ENCODE measurements around the gene NPAS1. TPM values are rescaled to one million over a fixed set of nuclear protein-coding genes. Genes with fewer than 3 reads are reported as not detected.

The NPAS1 gene
- total RNA-seq, 1 experiment from 2014 or later: 2.8 TPM

DNA sequence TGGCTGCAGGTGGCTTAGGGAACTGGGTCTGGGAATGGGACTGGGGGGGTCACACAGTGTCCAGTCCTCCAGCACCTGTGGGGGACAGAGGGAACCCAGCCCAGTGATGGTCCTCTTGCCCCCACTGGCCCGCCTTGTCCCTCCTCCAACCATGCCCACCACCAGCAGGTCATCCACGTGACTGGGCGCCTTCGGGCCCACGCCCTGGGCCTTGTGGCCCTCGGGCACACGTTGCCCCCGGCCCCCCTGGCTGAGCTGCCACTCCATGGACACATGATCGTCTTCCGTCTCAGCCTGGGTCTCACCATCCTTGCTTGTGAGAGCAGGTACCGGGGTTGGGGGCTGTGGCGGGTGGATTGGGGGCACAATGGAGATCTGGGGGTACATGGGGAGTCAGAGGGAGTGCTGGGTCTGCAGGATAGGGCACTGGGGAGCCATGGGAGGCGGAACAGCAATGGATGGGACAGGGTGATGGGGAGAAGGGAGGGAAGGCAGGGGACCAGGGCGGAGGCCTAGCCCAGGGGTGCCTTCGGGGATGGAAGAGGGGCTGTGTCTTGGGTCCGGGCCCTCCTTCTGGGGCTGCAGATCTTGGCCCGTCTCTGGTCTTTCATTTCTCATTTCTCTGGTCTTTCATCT, 19.7 kb downstream of the NPAS1 start:
- H3K27ac Mint-ChIP-seq (ENCODE audit: unreplicated experiment): peak overlapping the region; percentile 11
- H3K4me1 ChIP-seq: no peaks in the 10 kb centered on the region
- POLR2A ChIA-PET: interaction anchor here (1.4 kb wide), 1 partner anchor 8 kb away, joined by 5 read pairs; no protein-coding TSS in a partner anchor

DNA sequence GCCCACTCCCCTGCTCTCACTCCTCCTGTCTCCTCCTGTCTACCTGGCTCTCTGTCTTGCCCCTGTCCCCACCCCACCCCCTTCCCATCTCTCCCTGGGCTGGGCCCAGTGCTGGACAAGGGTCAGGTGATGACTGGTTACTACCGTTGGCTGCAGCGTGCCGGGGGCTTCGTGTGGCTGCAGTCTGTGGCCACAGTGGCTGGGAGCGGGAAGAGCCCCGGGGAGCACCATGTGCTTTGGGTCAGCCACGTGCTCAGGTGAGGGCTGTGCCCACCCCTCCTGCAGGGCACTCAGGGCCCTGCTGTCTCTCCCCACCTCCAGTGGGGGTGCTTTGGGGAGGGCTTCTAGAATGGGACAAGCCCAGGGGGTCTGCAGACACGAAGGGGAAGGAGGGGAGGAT, 21.2 kb downstream of the NPAS1 start:
- Mint-ChIP-seq H3K36me3 (ENCODE audit: insufficient read depth, unreplicated experiment) (peaks cover 51% of the 10 kb centered on the region), H3K4me3 (ENCODE audit: unreplicated experiment) (no peak overlapping the region), H3K4me1 (ENCODE audit: low read depth, unreplicated experiment) (peaks cover 16% of the 10 kb centered on the region), H3K9me3 (ENCODE audit: unreplicated experiment) (no peaks in the 10 kb centered on the region), H3K27me3 (ENCODE audit: insufficient read depth, unreplicated experiment) (no peaks in the 10 kb centered on the region), H3K27ac (ENCODE audit: unreplicated experiment) (no peak overlapping the region)
- POLR2A ChIA-PET: no interaction called here
- CTCF ChIA-PET: no interaction called here
- intact Hi-C loops (cut with micrococcal nuclease; ENCODE audit: unreplicated experiment): no loop called here
- Histone ChIP-seq H3K4me1 (no peaks in the 10 kb centered on the region), H3K36me3 (ENCODE audit: control insufficient read depth, insufficient read depth, low read length) (no peaks in the 10 kb centered on the region), H3K4me3 (ENCODE audit: low read depth, low read length) (no peak overlapping the region), H3K9me3 (no peaks in the 10 kb centered on the region), H3K27me3 (replicated peaks; ENCODE audit: control insufficient read depth, insufficient read depth, low read length) (no peaks in the 10 kb centered on the region)
- DNase-seq: no peak
- BruUV-seq (replicated peaks): no TSS peak
- TF ChIP-seq, protein P1, sequence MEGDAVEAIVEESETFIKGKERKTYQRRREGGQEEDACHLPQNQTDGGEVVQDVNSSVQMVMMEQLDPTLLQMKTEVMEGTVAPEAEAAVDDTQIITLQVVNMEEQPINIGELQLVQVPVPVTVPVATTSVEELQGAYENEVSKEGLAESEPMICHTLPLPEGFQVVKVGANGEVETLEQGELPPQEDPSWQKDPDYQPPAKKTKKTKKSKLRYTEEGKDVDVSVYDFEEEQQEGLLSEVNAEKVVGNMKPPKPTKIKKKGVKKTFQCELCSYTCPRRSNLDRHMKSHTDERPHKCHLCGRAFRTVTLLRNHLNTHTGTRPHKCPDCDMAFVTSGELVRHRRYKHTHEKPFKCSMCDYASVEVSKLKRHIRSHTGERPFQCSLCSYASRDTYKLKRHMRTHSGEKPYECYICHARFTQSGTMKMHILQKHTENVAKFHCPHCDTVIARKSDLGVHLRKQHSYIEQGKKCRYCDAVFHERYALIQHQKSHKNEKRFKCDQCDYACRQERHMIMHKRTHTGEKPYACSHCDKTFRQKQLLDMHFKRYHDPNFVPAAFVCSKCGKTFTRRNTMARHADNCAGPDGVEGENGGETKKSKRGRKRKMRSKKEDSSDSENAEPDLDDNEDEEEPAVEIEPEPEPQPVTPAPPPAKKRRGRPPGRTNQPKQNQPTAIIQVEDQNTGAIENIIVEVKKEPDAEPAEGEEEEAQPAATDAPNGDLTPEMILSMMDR (IDR thresholded peaks at IDR 0.05; ENCODE audit: insufficient read depth in 1 of 2, low read depth in 1 of 2, low read length in 1 of 2, severe bottlenecking in 1 of 2, unreplicated experiment in 1 of 2): no peak

More for the DNA sequence above, 19.7 kb downstream of the NPAS1 start:
- TF ChIP-seq, protein P1 (IDR thresholded peaks at IDR 0.05; ENCODE audit: insufficient read depth in 1 of 2, low read depth in 1 of 2, low read length in 1 of 2, severe bottlenecking in 1 of 2, unreplicated experiment in 1 of 2): no peak
- intact Hi-C loops (cut with micrococcal nuclease; ENCODE audit: unreplicated experiment): loop anchor here (5.0 kb wide), 1 partner anchor 38 kb away; no protein-coding TSS in a partner anchor
- Histone ChIP-seq H3K4me3 (ENCODE audit: low read depth, low read length) (no peak overlapping the region), H3K27me3 (replicated peaks; ENCODE audit: control insufficient read depth, insufficient read depth, low read length) (no peaks in the 10 kb centered on the region), H3K9me3 (no peaks in the 10 kb centered on the region), H3K36me3 (ENCODE audit: control insufficient read depth, insufficient read depth, low read length) (no peaks in the 10 kb centered on the region)
- H3K4me3 Mint-ChIP-seq (ENCODE audit: unreplicated experiment): no peak overlapping the region
- H3K4me1 Mint-ChIP-seq (ENCODE audit: low read depth, unreplicated experiment): peaks cover 26% of the 10 kb centered on the region
- no peak for DNase-seq
- H3K36me3 Mint-ChIP-seq (ENCODE audit: insufficient read depth, unreplicated experiment): peaks cover 59% of the 10 kb centered on the region
- no peaks in the 10 kb centered on the region for H3K27me3 Mint-ChIP-seq (ENCODE audit: insufficient read depth, unreplicated experiment)
- no peaks in the 10 kb centered on the region for H3K9me3 Mint-ChIP-seq (ENCODE audit: unreplicated experiment)
- no TSS peak for BruUV-seq (replicated peaks)
- CTCF ChIA-PET: no interaction called here

DNA sequence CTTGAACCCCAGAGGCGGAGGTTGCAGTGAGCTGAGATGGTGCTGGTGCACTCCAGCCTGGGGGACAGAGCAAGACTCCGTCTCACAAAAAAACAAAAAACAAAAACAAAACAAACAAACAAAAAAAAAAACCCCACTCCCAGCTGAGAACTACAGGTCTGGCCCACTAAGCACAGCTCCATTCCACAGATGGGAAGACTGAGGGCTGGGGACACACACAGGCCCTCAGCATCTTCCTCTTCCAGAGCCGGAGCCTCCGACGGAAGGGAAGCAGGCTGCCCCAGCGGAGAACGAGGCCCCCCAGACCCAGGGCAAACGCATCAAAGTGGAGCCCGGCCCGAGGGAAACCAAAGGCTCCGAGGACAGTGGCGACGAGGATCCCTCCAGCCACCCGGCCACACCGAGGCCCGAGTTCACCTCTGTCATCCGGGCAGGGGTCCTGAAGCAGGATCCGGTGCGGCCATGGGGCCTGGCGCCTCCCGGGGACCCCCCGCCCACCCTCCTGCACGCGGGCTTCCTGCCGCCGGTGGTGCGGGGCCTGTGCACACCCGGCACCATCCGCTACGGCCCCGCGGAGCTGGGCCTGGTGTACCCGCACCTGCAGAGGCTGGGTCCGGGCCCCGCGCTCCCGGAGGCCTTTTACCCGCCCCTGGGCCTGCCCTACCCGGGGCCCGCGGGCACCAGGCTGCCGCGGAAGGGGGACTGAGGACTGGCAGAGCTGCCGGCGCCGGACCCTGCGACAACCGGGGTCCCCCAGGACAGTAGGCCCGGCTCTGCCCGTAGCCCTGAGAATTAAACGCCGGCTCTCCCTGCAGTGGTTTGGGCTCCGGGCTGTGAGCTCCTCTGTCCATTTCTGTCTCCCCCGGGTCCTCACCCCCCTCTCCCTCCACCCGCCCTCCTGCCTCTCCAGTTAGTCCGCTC, 25.6 kb downstream of the NPAS1 start:
- H3K27me3 ChIP-seq (replicated peaks; ENCODE audit: control insufficient read depth, insufficient read depth, low read length): no peaks in the 10 kb centered on the region
- BruUV-seq (replicated peaks): no TSS peak
- no peaks in the 10 kb centered on the region for H3K36me3 ChIP-seq (ENCODE audit: control insufficient read depth, insufficient read depth, low read length)
- peaks cover 27% of the 10 kb centered on the region for H3K4me1 Mint-ChIP-seq (ENCODE audit: low read depth, unreplicated experiment)
- no peak for DNase-seq
- H3K36me3 Mint-ChIP-seq (ENCODE audit: insufficient read depth, unreplicated experiment): peaks cover 48% of the 10 kb centered on the region
- no peaks in the 10 kb centered on the region for H3K9me3 ChIP-seq
- POLR2A ChIA-PET: interaction anchor here (0.5 kb wide), 1 partner anchor 226 kb away, joined by 6 read pairs; no protein-coding TSS in a partner anchor
- H3K4me1 ChIP-seq: peaks cover 17% of the 10 kb centered on the region
- intact Hi-C loops (cut with micrococcal nuclease; ENCODE audit: unreplicated experiment): no loop called here
- no peak overlapping the region for H3K4me3 ChIP-seq (ENCODE audit: low read depth, low read length)
- TF ChIP-seq, protein P1 (IDR thresholded peaks at IDR 0.05; ENCODE audit: insufficient read depth in 1 of 2, low read depth in 1 of 2, low read length in 1 of 2, severe bottlenecking in 1 of 2, unreplicated experiment in 1 of 2): no peak
- CTCF ChIA-PET: no interaction called here
- no peaks in the 10 kb centered on the region for H3K9me3 Mint-ChIP-seq (ENCODE audit: unreplicated experiment)
- H3K27me3 Mint-ChIP-seq (ENCODE audit: insufficient read depth, unreplicated experiment): no peaks in the 10 kb centered on the region
- no peak overlapping the region for H3K4me3 Mint-ChIP-seq (ENCODE audit: unreplicated experiment)
- no peak overlapping the region for H3K27ac Mint-ChIP-seq (ENCODE audit: unreplicated experiment)
